Left kidney (tissue), 1 donor: ENCODE results near the gene LCN15. TPM values are rescaled to one million over a fixed set of nuclear protein-coding genes. Genes with fewer than 3 reads are reported as not detected.

ENCODE experiments used
- polyA plus RNA-seq: library from polyadenylated mRNA; unstranded; fragments of 120-200 nt; gene quantifications from one replicate; pipeline ENCODE4 v1.2.1, GENCODE V29; 2013; ENCODE audit not compliant: insufficient read length

The LCN15 gene
- polyA plus RNA-seq, 1 donor, result 0.23 TPM

Other genes with a start within 250 kb of the LCN15 start
- gene NOTCH1, start 218.5 kb downstream of the LCN15 start, polyA plus RNA-seq, result 26.4 TPM
- gene EGFL7, start 101.6 kb downstream of the LCN15 start, polyA plus RNA-seq, result 38.8 TPM
- gene AGPAT2, start 77.1 kb downstream of the LCN15 start, polyA plus RNA-seq, result 34.4 TPM
- 27.6 TPM for gene DIPK1B, start 51.9 kb downstream of the LCN15 start, polyA plus RNA-seq
- gene LCN10, start 21.6 kb downstream of the LCN15 start, polyA plus RNA-seq, result 1.8 TPM
- gene LCN6, start 16.0 kb downstream of the LCN15 start, polyA plus RNA-seq, result not detected
- gene LCN8, start 6.3 kb downstream of the LCN15 start, polyA plus RNA-seq, result 0.12 TPM
- gene TMEM141, start 26.8 kb upstream of the LCN15 start, polyA plus RNA-seq, result 53.9 TPM
- 5.5 TPM for gene CCDC183, start 31.8 kb upstream of the LCN15 start, polyA plus RNA-seq
- gene RABL6, start 43.4 kb upstream of the LCN15 start, polyA plus RNA-seq, result 59.9 TPM
- 1.00 TPM for gene AJM1, start 78.0 kb upstream of the LCN15 start, polyA plus RNA-seq
- 64.9 TPM for gene PHPT1, start 84.9 kb upstream of the LCN15 start, polyA plus RNA-seq
- gene MAMDC4, start 87.8 kb upstream of the LCN15 start, polyA plus RNA-seq, result 5.4 TPM
- 275 TPM for gene EDF1, start 101.8 kb upstream of the LCN15 start, polyA plus RNA-seq
- 12.7 TPM for gene TRAF2, start 122.0 kb upstream of the LCN15 start, polyA plus RNA-seq
- gene FBXW5, start 180.2 kb upstream of the LCN15 start, polyA plus RNA-seq, result 33.7 TPM
- 0.42 TPM for gene C8G, start 180.7 kb upstream of the LCN15 start, polyA plus RNA-seq
- 20.2 TPM for gene LCN12, start 187.8 kb upstream of the LCN15 start, polyA plus RNA-seq
- 61.3 TPM for gene PTGDS, start 213.0 kb upstream of the LCN15 start, polyA plus RNA-seq
- 0.43 TPM for gene LCNL1, start 218.5 kb upstream of the LCN15 start, polyA plus RNA-seq
- gene PAXX, start 227.9 kb upstream of the LCN15 start, polyA plus RNA-seq, result 23.3 TPM
- not detected for gene CLIC3, start 232.1 kb upstream of the LCN15 start, polyA plus RNA-seq